Astrocyte (in vitro differentiated cells and primary cell): ENCODE results near the gene MTA2.

ENCODE experiments used
- EZH2 ChIP-seq: IDR thresholded peaks from 2 replicates; pipeline ENCODE4 v1.6.1; 2012; ENCODE audit warnings: mild to moderate bottlenecking, low read length, inconsistent platforms; ENCODE audit not compliant: insufficient read depth
- TF ChIP-seq, protein P1 (sequence below): IDR thresholded peaks from 2 replicates; pipeline ENCODE4 v1.5.1; 2011; ENCODE audit warnings: low read depth, mild to moderate bottlenecking, inconsistent platforms, low read length, moderate library complexity; ENCODE audit not compliant: insufficient read depth

DNA sequence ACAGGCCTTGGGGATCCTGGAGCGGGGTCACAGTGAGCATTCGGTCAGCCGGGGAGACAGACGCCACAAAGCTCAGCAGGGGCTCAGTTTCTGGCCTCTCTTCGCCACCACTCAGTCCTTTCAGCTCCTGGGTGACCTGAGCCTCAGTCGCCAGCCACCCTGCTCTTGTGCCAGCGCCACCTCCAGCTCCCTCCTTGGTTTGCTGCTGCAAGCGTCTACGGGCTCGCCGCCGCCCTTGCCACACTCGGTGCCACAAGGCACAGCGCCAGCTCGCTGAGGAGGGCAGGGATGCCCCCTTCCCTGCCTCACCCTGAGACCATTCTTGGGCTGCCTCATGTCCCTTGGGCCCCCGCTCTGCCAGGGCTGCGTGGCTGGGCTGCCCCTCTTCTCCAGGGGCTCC lies 26.5 kb downstream of the MTA2 start:
- TF ChIP-seq, protein P1, sequence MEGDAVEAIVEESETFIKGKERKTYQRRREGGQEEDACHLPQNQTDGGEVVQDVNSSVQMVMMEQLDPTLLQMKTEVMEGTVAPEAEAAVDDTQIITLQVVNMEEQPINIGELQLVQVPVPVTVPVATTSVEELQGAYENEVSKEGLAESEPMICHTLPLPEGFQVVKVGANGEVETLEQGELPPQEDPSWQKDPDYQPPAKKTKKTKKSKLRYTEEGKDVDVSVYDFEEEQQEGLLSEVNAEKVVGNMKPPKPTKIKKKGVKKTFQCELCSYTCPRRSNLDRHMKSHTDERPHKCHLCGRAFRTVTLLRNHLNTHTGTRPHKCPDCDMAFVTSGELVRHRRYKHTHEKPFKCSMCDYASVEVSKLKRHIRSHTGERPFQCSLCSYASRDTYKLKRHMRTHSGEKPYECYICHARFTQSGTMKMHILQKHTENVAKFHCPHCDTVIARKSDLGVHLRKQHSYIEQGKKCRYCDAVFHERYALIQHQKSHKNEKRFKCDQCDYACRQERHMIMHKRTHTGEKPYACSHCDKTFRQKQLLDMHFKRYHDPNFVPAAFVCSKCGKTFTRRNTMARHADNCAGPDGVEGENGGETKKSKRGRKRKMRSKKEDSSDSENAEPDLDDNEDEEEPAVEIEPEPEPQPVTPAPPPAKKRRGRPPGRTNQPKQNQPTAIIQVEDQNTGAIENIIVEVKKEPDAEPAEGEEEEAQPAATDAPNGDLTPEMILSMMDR: no peak
- no peak for TF ChIP-seq EZH2
